Myocyte (in vitro differentiated cells): ENCODE measurements around the gene HK1. TPM values are rescaled to one million over a fixed set of nuclear protein-coding genes. Genes with fewer than 3 reads are reported as not detected.

ENCODE experiments used
- DNase-seq: peaks from one replicate; pipeline ENCODE4 v3.0.0-alpha.2; 2012; ENCODE audit warnings: low read depth
- total RNA-seq: library from RNA; depleted of rRNA; stranded (reverse); fragments of >200 nt; gene quantifications from 2 replicates; pipeline ENCODE4 v1.2.3, GENCODE V29; 2014

HK1 gene
- total RNA-seq, 1 donor from 2014 or later = 79.2 TPM

DNA sequence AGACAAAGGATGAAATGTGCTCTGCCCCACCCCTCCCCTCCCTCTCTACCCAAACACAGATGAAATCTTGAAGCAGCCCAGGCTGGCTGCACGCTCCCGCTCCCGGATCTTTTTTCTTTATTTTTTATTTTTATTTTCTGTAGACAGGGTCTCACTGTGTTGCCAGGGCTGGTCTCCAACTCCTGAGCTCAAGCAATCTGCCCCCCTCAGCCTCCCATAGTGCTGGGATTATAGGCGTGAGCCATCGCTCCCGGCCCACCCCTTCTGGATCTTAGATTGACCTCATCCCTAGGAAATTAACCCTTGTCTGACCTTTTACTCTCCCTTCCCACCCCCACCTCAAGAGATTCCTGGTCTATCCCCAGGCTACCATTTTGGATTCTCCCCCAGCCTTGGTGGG, 124.1 kb downstream of the HK1 start:
- DNase-seq = no peak

DNA sequence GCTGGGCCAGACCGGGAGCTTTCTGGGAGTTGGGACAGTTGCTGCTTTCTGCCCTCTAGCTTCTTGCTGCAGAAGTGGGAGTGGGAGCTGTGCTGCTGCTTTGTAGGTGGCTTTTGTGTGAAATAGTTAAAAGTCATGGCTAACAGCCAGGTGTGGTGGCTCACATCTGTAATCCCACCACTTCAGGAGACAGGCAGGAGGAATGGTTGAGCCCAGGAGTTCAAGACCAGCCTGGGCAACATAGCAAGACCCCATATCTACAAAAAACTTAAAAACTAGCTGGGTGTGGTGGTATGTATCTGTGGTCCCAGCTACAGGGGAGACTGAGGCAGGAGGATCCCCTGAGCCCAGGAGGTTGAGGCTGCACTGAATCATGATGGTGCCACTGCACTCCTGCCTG, 124.8 kb downstream of the HK1 start:
- DNase-seq = no peak

DNA sequence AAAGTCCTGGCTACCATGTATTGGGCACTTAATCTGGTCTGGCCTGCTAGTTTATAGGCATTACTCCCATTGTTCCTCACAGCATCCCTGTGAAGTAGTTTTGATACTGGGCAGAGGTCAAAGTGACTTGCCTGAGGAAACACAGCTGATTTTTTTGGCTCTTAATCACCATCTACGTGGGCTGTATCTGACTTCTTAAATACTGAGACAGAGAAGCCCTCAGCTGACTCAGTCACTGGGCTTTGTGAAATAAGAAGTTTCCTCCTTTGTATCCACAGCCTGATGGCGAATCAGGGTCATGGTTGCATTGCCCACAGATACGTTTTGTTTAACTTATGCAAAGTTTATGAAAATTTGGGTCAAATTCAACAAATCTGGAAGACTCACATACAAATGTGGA, 125.2 kb downstream of the HK1 start:
- no peak for DNase-seq

DNA sequence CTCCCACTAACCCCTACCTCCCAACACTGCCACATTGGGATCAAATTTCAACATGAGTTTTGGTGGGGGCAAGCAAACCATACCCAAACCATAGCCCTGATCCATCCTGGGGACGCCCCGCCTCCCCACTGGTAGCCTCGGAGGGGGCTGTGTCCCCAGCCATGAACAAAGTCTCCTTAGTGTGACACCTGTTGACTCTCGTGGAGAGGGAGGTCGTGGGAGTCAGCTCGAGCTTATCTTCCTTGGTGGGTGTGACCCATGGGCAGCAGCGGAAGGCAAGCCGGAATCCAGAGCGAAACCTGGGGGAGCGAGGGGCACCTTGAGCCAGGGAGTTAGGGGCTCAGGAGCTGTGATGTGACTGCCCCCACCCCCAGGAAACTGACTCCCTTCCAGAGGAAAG, 126.5 kb downstream of the HK1 start:
- no peak for DNase-seq

DNA sequence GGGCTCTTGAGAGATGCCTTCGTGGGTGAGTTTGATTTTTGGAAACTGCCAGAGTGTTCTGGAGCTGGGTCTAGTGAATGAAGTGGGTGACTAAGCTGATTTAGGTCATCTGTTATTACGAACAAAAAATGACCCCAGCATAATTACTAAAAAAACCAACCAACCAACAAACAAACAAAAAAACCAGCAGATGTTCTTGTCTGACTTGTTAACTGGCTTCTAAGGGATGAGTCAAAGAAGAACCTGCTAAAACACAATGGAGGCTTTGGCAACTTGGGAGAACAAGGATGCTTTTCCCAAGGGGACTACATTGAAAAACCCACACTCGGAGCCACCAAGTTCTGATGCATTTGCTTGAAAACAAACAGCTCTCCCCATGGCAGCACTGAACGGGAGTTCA, 126.9 kb downstream of the HK1 start:
- DNase-seq = no peak

DNA sequence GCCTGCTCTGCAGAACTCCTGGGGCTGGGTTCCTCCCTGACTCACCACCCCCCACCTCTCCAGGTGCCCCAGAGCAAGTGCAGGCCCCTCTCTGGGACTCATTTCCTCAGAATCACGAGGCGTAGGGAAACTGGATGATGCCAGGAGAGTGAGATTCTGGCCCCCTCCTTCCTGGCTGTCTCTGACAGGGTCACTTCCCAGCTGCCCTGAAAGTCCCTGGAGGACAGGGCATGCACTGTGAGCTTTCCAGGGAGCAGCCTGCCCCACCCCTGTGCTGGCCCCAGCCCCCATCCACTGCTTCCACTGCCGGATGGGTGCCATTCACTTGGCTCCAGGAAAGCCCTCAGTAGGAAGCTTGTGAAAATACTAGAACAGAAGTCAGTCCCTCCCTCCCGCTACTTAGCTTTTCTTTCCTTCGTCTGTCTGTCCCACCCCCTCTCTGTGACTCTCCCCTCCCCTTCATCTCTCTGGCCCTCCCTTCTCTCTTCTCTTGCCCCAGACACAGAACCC, 128.1 kb downstream of the HK1 start:
- peak; percentile 20 for DNase-seq

DNA sequence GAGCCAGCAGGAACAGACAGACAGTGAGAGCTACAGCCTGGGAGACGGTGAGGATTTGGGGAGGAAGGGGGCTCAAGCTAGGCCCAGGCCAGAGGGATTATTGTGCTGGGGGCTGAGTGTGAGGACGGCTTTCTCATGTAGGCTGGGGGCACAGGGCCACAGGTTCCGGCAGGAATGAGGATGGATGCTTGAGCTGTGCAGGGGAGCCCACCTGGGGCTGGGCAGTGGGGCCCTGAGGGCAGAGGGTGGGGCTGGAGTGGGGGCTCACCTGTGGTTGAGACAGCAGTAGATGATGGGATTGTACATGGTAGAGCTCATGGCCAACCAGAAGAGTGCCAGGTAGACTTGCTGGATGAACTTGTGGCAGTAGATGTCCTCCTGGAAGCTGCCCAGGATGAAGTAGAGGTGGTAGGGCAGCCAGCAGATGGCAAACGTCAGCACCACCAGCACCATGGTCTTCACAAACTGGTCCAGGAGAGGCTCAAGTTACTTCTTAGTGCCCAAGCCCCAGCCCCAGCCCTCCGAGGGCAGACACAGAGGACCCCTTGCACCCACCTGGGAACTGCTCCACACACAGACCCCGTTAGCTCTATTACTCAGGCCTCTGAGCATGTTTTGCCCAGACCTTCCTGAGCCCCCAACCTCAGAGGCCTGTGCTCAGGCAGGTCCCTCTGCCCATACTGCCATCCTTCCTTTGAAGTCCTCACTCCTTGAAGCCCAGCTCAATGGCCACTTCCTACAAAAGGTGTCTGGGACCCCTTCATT, 128.7 kb downstream of the HK1 start:
- DNase-seq = no peak

DNA sequence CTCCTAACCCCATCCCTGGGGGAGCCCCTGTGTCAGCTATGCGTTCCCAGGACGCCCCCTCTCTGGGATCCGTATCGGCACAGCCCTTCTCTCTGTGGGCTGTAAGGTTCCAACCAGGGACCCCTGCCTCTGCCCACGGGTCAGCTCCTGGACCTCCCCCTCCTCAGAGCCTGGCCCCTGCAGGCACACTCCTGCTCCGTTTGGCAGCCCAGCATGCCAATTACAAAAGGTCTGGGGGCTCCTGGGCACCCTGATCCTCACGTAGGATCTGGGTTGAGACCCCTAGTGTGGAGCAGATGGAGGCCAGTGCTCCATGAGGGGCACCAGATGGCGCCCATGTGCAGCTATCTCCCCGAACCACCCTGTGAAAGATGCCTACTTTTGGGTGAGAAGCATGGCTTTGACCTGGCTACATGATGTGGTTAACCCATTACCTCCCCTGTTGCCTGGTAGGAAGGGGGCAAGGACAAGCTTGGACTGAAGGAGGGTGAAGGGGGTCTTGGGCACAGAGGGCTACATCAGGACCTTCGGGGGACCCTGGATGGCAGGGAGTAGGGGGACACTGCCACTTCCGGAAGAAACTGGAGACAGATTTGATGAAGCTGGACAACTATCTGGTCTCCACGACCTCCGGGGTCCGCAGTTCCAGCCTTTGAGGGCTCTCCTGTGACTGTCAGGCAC, 129.5 kb downstream of the HK1 start:
- no peak for DNase-seq

DNA sequence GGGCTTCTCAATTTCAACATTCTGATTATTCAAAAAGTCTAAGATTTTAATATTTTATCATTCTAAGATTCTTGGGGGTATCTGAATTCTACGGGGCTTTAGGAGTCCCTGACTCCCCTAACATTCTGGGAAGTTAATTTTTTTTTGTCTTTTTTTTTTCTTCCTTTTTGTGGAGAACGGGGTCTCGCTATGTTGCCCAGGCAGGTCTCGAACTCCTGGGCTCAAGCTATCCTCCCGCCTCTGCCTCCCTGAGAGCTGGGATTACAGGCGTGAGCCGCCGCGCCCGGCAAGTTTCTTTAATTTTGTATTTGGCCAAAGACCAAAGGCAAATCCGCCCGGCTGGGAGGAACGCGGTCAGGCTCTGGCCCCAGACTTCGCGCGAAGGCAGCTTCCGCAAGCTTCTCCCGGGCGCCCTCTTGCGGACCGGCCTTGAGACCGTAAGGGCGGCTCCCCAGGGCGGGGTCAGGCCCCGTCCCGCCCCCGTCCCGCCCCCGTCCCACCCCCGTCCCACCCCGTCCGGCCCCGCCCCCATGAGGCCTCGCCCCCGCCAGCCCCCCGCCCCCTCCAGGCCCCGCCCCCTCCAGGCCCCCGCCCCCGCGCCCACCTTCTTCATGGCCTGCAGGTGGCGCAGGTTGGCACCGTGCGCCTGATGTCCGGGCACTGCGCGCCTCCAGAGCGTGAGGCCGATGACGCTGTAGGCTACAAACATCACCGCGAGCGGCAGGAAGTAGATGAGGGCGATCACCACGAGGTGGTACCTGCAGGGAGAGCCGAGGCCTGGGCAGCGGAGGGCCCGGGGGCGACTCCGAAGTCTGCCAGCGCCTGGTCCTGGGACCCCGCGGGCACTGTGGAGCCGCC, 130.3 kb downstream of the HK1 start:
- peak; percentile 94 for DNase-seq

DNA sequence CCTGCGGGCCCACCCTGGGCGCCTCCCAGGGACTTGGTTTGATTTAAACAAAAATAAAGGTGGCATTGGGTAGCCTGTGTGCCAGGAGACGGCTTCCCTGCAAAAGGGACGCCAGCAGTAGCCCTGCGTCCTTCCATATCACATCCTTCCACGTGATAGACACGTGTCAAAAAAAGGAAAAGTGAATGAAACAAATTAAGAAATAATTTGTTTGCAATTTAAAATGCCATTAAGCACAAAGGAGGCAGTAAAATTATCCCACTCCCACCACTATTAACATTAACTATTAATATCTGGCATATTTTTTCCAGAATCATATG, 130.8 kb downstream of the HK1 start:
- DNase-seq = no peak

DNA sequence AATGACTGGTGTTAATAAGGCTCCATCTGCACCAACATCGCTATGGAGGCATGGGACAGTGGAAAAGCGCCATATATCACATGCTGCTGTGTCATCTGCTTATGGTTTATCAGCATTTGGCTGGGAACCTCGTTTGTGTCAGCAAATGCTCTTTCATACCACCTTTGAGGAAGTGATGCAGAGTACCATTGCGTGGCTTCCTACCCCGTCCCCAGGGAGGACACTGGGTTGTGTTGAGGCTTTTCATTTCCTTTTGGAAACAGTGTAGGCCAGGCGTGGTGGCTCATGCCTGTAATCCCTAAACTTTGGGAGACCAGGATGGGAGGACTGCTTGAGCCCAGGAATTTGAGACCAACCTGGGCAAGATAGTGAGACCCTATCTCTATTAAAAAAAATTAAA, 131.7 kb downstream of the HK1 start:
- DNase-seq = no peak

DNA sequence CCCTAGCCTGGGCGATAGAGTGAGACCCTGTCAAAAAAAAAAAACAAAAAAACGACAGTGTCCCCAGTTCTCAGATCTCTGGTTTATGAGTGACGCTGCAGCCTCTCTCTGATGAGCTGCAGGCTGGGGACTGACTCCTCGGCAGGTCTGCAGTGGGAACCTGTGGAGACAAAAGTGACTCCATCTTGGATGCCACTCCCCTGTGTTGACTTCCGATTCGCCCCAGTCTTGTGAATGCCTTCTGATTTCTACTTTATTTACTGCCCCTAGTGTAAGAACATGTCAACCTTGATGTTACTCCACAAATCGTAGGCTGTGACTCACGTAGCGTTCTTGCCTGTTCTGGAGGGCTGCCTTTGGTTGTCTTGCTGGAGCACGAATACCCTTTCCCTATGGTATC, 132.2 kb downstream of the HK1 start:
- no peak for DNase-seq

DNA sequence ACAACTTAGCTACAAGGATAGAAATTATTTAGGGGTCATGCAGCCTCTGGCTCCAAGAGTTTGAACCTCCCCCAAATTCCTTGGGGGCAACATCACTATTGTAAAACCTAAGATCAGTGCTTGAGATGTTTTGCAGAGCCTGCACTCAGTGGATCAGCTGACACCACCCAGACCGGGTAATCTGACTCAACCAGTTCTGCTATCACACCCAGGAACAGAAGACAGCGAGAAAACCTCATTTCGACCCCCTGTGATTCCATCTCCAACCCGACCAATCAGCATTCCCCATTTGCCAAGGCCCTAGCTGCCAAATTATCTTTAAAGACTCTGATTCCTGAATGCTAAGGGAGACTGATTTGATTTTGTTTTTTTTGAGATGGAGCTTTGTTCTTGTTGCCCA, 133.2 kb downstream of the HK1 start:
- DNase-seq = no peak

DNA sequence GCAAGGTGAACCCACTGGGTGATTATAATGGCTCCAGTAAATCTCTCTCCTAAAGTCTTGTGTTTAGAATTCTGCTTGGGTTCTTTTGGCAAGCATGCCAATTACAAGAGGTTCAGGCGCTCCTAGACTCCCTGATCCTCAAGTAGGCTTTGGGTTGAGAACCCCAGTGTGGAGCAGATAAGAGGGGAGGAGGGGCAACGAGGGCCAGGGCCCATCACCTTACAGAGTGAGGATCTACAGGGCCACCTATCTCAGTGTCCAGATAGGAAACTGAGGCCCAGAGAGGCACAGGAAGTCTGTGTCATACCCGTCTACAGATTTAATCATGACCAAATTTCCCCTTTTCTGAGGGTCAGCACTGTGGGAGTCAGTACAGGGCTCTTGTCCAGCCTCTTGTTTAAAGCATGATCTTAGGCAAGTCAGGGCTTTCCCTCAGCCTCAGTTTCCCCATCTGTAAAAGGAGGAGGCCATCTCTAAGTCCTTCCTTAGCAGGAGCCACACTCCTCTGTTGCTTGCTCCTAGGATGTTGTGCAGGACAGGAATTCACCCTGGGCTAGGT, 134.0 kb downstream of the HK1 start:
- no peak for DNase-seq

DNA sequence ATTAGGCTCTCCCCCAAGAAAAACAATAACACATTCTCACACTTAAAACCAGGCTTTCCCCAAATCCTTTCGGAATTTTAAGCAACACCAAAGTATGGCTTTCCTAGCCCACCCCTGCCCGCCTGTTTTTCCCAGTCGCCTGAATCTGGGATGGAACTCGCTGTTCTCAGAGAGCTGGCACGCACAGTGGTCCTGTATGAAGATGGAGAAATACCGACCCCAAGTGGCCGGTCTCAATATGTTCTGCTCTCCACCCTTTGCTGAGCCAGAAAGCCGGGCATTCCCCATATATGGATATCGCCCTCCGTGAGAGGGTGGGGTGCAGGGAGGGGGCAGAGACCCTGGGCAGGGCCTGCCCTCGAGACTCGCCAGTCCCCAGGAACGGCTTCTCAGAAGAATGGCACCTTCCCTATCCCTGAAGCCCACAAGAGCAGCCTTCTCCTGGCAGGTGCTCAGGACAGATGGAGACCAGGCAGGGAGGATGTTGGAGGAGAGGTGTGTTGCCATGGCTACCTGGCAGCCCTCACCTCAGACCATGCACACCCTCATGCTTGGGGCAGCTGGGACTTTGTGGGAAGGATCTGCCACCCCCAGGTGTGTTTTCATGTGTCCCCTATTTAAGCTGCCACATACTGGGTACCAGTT, 135.0 kb downstream of the HK1 start:
- peak; percentile 67 for DNase-seq

DNA sequence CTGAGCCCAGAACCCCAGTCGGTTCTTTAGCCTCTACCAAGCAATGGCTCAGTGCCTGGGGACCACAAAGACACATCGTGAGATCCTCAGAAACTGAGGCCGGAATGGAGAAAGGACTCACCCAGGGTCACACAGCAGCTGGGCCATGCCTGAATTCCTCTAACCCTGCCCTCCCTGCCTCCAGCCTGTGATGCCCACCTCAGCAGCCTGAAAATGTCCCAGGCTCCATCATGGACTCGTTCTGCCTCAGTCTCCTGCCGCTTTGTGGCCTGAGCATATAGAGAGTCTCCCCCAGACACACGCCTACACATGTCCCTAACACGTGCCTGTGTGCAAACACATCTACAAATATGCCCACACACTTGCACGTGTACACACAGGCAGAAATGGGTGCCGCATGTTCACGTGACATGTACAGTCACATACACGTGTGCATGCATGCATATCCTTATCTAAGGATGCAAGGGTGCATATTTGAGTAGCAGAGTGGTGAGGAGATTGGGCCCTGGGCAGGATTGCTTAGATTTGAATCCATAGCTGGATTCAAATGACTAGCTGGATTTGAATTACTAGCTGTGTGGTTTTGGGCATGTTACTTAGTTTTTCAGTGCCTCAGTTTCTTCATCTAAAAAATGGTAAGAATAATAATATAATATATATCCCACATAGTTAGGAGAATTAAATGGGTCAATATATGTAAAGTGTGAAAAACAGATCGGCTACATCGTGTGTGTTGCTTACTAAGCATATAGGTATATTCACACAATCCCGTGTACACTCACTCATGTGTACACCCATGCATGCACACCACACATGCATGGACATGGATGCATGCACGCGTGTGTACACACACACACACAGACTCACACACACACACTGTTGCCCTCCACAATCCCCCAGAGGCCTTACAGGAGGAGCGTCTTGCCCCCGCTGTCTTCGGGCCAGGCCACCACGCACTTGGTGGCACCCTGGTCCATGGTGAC, 136.0 kb downstream of the HK1 start:
- DNase-seq = no peak

DNA sequence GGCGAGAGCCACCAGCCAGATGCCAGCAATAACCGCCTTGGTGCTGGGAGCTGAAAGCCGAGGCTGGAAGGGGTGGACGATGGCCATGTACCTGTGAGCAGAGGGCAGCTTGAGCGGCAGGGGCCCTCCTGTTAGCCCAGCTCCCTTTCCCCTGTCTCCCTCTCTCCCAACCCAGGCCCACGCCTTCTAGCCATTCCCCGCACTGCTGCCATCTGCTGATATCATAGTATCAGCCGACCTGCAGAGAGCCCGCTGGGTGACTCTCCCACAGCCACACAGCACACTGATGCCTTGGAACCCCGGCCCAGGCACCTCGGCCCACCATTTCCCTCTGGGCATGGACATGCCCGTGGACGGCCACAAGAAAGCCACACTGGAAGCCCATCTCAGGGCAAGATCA, 136.8 kb downstream of the HK1 start:
- no peak for DNase-seq

DNA sequence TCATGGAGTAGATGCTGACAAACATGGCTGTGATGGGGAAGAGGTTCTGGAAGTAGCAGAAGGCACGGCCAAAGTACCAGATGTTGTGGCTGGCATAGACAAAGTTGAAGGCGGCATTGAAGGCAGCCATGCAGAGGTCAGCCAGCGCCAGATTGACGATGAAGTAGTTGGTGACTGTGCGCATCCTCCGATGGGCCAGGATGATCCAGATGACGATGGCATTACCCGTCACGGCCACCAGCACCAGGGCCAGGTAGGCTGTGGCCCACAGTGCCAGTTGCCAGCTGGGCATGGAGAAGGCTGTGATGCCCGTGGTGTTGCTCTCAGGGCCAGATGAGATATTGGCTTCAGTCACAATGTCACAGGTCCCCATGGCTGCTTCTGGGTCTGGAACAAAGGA, 137.7 kb downstream of the HK1 start:
- no peak for DNase-seq

DNA sequence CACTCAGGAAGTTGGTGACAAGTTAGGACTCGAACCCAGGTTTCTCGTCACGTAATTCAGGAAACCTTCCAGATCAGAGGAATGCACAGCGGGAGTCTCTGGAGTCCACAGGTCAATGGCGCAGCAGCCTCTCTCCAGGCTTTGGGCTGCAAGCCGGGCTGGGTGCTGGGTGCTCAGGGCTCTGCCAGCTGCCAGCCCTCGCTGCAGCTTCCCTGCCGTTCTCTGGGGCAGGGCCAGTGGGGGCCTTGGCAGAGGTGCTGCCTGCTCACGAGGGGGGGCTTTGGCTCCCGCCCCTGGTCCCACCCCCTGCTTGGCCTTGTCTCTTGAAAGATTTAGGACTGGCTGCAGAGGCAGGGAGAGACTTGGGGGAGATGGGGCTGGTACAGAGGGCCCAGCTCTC, 138.4 kb downstream of the HK1 start, which contains the start of gene TACR2:
Gene TACR2, minus strand, starts transcription at position 224 of the 400 bp plus-strand sequence. CDS start 595 bp downstream, outside the sequence.
- DNase-seq = no peak

DNA sequence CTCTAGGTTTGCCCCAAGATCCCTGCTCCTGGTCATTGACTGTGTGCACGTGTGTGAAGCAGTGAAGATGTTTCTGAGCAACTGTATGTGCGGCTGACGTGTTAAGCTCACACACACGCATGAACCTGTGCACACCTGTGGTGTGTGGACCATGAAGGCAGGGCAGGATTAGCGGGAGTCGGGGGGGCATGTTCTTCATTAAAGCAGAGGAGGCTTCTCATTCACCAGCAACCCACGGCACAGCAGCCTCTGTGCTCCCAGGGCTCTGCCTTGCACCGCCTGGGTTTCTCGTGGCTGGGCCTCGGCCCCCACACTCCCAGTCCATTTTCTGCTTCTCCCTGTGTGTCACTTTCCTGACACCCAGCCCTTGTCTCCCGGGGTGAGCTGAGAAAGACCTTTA, 139.2 kb downstream of the HK1 start:
- DNase-seq = no peak
